Measurements from ENCODE around the gene SHFL.

Gene SHFL

GRCh38 chr19:10110972-10111317, 24.8 kb downstream of the SHFL start:
- H3K4me1 ChIP-seq (ENCODE audit: control insufficient read depth, insufficient read depth, low read length): no peaks in the 10 kb centered on the region
- H3K27ac ChIP-seq (ENCODE audit: extremely low read depth, low read depth, low read length): no peak overlapping the region
- CTCF ChIA-PET: interaction anchor here (0.6 kb wide), 1 partner anchor 14 kb away, joined by 5 read pairs; no protein-coding TSS in a partner anchor
- no peaks in the 10 kb centered on the region for H3K9me3 ChIP-seq (ENCODE audit: control insufficient read depth, insufficient read depth, low read depth, low read length)
- POLR2A ChIA-PET: no interaction called here
- H3K4me3 ChIP-seq (ENCODE audit: low read depth, low read length): no peak overlapping the region
- TF ChIP-seq ZNF670 (tag by site-specific recombination; IDR thresholded peaks at IDR 0.05; ENCODE audit: low read depth) (no peak), ZSCAN23 (tag by site-specific recombination; IDR thresholded peaks at IDR 0.05) (no peak), MZF1 (tag by site-specific recombination; IDR thresholded peaks at IDR 0.05; ENCODE audit: borderline replicate concordance) (no peak), RBAK (tag by site-specific recombination; IDR thresholded peaks at IDR 0.05) (no peak), ZNF626 (tag by site-specific recombination; IDR thresholded peaks at IDR 0.05) (no peak), ZNF830 (tag by site-specific recombination; IDR thresholded peaks at IDR 0.05; ENCODE audit: low read depth) (no peak), ZNF555 (tag by site-specific recombination; conservative IDR thresholded peaks at IDR 0.05) (no peak), ZNF600 (tag by site-specific recombination; IDR thresholded peaks at IDR 0.05) (no peak), ZNF785 (tag by site-specific recombination; IDR thresholded peaks at IDR 0.05) (no peak), ZBTB20 (tag by site-specific recombination; IDR thresholded peaks at IDR 0.05) (no peak), ZNF23 (tag by site-specific recombination; IDR thresholded peaks at IDR 0.05; ENCODE audit: borderline replicate concordance) (no peak), ZNF121 (tag by site-specific recombination; IDR thresholded peaks at IDR 0.05) (no peak), GLIS2 (tag by site-specific recombination; IDR thresholded peaks at IDR 0.05) (no peak), GLIS1 (tag by site-specific recombination; IDR thresholded peaks at IDR 0.05) (no peak), FEZF1 (tag by site-specific recombination; IDR thresholded peaks at IDR 0.05) (no peak), ZNF530 (tag by site-specific recombination; IDR thresholded peaks at IDR 0.05; ENCODE audit: low read depth) (no peak), ZNF843 (tag by site-specific recombination; IDR thresholded peaks at IDR 0.05) (no peak), ZNF561 (tag by site-specific recombination; IDR thresholded peaks at IDR 0.05; ENCODE audit: borderline replicate concordance) (no peak), PRDM4 (tag by site-specific recombination; IDR thresholded peaks at IDR 0.05) (no peak)
- H3K36me3 ChIP-seq (ENCODE audit: control insufficient read depth in 2 of 2, insufficient read depth in 1 of 2, low read length in 2 of 2): peaks cover 14 to 77% of the 10 kb centered on the region in 2 experiments; a peak in 2 of 3 replicates

DNA sequence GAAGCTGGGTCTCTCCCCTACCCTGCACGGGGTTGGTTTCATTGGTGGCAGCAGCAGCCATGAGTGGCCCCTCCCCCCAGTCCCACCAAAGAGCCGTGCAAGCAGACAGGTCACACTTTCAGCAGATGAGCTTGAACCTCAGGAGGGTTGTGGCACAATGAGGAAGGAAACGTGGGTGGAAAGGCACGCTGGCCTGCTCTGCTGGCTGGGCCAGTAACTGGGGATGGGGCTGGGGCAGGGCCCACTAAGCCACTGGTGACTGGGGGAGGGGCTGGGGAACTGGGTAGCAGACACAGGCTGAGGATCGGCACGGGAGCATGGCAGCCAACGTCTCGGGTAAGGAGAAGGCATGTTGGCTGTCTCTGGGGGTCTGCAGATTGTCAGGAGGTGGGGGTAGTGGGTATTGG, 25.3 kb downstream of the SHFL start, which contains the start of gene P2RY11:
Gene P2RY11, plus strand, starts transcription at position 289 of the 407 bp plus-strand sequence. Its CDS starts 29 bp downstream, at position 318.
- peaks cover 14 to 82% of the 10 kb centered on the region in 2 experiments; a peak in 2 of 3 replicates for H3K36me3 ChIP-seq (ENCODE audit: control insufficient read depth in 2 of 2, insufficient read depth in 1 of 2, low read length in 2 of 2)
- H3K27ac ChIP-seq (ENCODE audit: extremely low read depth, low read depth, low read length): no peak within 1 kb of the TSS
- TF ChIP-seq, protein P1, sequence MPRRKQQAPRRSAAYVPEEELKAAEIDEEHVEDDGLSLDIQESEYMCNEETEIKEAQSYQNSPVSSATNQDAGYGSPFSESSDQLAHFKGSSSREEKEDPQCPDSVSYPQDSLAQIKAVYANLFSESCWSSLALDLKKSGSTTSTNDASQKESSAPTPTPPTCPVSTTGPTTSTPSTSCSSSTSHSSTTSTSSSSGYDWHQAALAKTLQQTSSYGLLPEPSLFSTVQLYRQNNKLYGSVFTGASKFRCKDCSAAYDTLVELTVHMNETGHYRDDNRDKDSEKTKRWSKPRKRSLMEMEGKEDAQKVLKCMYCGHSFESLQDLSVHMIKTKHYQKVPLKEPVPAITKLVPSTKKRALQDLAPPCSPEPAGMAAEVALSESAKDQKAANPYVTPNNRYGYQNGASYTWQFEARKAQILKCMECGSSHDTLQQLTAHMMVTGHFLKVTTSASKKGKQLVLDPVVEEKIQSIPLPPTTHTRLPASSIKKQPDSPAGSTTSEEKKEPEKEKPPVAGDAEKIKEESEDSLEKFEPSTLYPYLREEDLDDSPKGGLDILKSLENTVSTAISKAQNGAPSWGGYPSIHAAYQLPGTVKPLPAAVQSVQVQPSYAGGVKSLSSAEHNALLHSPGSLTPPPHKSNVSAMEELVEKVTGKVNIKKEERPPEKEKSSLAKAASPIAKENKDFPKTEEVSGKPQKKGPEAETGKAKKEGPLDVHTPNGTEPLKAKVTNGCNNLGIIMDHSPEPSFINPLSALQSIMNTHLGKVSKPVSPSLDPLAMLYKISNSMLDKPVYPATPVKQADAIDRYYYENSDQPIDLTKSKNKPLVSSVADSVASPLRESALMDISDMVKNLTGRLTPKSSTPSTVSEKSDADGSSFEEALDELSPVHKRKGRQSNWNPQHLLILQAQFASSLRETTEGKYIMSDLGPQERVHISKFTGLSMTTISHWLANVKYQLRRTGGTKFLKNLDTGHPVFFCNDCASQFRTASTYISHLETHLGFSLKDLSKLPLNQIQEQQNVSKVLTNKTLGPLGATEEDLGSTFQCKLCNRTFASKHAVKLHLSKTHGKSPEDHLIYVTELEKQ (tag by site-specific recombination; IDR thresholded peaks at IDR 0.05; ENCODE audit: borderline replicate concordance): no peak
- TF ChIP-seq ZNF174 (tag by site-specific recombination; IDR thresholded peaks at IDR 0.05): no peak
- no peak for TF ChIP-seq ZNF335 (tag by site-specific recombination; conservative IDR thresholded peaks at IDR 0.05)
- 0 out of 2 replicates have a peak, but pooled peaks have one; percentile 9 for TF ChIP-seq ZNF341 (tag by site-specific recombination; IDR thresholded peaks at IDR 0.05; ENCODE audit: low read depth)
- TF ChIP-seq OSR2 (tag by site-specific recombination; IDR thresholded peaks at IDR 0.05): no peak
- TF ChIP-seq ZFP3 (tag by site-specific recombination; IDR thresholded peaks at IDR 0.05; ENCODE audit: low read depth): no peak
- POLR2A ChIA-PET: interaction anchor here (0.9 to 3.7 kb wide), 2 partner anchors 15 to 205 kb away, joined by 3 to 14 read pairs; no protein-coding TSS in a partner anchor
- CTCF ChIA-PET: interaction anchor here (0.6 kb wide), 2 partner anchors 9 to 15 kb away, joined by 3 to 5 read pairs; no protein-coding TSS in a partner anchor
- no peaks in the 10 kb centered on the region for H3K9me3 ChIP-seq (ENCODE audit: control insufficient read depth, insufficient read depth, low read depth, low read length)
- H3K4me3 ChIP-seq (ENCODE audit: low read depth, low read length): no peak within 1 kb of the TSS
- no peaks in the 10 kb centered on the region for H3K4me1 ChIP-seq (ENCODE audit: control insufficient read depth, insufficient read depth, low read length)

Data from HEK293 (cell line).